ENCODE measurements around the gene SYT12.
A peak's percentile ranks its signal among the peaks of the same experiment; 100 is the strongest.

- TF ChIP-seq ZBTB33 (IDR thresholded peaks at IDR 0.05) = no peak
- no peak for TF ChIP-seq CTCF (IDR thresholded peaks at IDR 0.05; ENCODE audit: low read depth, low read length, missing input control)
- TF ChIP-seq TAF1 (conservative IDR thresholded peaks at IDR 0.05) = no peak
- TF ChIP-seq EGR1 (IDR thresholded peaks at IDR 0.05; ENCODE audit: low read depth in 2 of 2) = no peak
- TF ChIP-seq GABPA (IDR thresholded peaks at IDR 0.05 in 1 of 2, conservative IDR thresholded peaks at IDR 0.05 in 1 of 2) = no peak
- no peak for TF ChIP-seq MAX (IDR thresholded peaks at IDR 0.05)
- no peak for TF ChIP-seq YY1 (IDR thresholded peaks at IDR 0.05)
- TF ChIP-seq RXRA (IDR thresholded peaks at IDR 0.05) = peak; percentile 16 to 34
- TF ChIP-seq JUND (IDR thresholded peaks at IDR 0.05) = no peak
- no peak for TF ChIP-seq FOXA1 (IDR thresholded peaks at IDR 0.05)
- TF ChIP-seq SP1 (IDR thresholded peaks at IDR 0.05) = no peak
- TF ChIP-seq RAD21 (IDR thresholded peaks at IDR 0.05) = no peak
- TF ChIP-seq HNF4A (conservative IDR thresholded peaks at IDR 0.05) = peak; percentile 54 to 65
Measured at GRCh38 chr11:67076202-67076601, 53.3 kb downstream of the SYT12 start.
